ENCODE results near the gene DENND4C.
"Not testable (repeated sequence)": the region's sequence is repeated elsewhere in the genome, so short reads cannot be mapped to it uniquely, and the experiment has no call there.

Gene DENND4C

DNA sequence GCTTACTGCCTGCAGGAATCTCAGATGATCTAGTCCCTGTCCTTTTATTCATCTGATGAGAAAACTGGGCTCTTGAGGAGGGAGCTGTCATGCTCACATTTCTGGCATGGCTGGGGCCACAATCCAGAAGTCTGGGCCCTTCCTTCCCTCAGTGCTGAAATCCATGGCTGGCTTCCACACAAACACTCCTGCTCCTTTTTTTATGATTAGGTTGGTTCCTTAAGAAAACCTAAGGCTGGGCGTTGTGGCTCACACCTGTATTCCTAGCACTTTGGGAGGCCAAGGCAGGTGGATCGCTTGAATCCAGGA lies 179.7 kb downstream of the DENND4C start:
- no peak for DNase-seq (ENCODE audit: low spot score)

DNA sequence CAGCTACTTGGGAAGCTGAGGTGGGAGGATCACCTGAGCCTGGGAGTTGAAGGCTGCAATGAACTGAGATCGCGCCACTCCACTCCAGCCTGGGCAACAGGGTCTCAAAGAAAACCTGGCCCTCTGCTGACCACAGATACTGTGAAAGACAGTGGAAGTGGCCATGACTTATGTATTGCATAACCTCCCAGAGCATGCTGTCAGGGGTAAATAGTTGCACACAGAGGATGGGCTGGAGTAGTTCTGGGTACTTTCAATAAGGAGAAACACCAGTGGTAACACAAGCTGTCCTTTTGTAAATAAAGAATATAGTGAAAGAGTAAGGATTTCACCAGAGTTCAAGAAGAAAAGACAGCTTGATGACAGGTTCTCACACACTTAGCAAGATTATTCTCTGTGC lies 180.1 kb downstream of the DENND4C start:
- no peak for DNase-seq (ENCODE audit: low spot score)

DNA sequence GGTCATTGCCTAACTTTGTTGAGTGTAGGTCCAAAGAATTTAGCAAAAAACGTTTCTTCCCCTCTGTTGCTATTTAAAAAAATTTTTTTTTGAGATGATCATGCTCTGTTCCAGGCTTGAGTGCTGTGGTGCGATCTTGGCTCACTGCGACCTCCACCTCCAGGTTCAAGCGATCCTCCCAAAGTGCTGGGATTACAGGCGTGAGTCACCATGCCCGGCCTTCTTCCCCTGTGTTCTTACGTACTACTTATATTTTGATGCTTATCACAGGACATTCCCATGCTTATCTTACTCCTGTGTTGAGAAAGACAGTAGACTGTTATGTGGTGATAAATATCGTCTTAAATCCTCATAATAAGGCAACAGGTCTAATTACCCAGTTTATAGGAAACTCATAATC lies 180.8 kb downstream of the DENND4C start:
- DNase-seq (ENCODE audit: low spot score) = no peak

DNA sequence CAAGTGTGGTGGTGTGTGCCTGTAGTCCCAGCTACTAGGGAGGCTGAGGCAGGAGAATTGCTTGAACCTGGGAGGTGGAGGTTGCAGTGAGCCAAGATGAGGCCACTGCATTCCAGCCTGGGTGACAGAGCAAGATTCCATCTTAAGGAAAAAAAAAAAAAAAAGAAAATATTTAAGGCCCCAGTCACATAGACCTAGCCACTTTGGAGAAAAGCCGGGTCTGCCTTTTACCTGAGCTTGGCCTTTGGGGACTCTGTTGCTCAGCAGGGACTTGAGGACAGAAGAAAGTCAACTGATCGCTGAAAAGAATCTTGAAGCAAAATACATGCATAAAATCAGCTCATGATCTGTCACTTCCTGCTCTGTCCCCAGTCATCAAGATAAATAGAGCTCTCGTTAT lies 183.0 kb downstream of the DENND4C start:
- DNase-seq (ENCODE audit: low spot score) = not testable (repeated sequence)

DNA sequence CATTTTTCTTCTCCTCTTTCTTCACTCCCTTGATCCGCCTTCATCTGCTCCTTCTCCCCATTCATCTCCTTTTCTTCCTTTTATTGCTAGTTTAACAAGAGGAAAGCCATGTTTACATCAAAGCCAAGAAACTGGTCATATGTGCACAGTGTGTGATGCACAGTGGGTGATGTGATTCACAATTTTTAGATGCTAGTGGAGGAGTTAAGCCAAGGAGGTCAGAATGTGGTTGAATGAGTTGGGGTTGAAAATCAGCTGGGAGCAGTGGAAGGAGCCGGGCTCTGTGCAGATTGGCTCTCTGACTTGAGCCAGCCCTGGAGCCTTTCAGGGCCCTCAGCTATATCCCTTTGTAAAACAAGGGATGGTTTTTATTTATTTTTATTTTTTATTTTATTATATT lies 185.7 kb downstream of the DENND4C start:
- DNase-seq (ENCODE audit: low spot score) = no peak

DNA sequence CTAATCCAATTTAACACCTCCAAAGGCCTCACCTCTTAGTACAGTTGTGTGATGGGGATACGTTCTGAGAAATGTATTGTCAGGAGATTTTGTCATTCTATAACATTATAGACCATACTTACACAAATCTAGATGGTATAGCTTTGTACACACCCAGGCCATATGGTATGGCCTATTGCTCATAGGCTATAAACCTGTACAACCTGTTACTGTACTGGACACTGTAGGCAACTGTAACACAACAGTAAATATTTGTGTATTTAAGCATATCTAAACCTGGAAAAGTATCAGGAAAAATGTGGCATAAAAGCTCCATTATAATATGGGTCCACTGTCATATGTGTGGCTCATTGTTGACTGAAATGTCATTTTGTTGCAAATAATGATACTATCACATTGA lies 190.4 kb downstream of the DENND4C start:
- DNase-seq (ENCODE audit: low spot score) = no peak

All from SK-N-DZ (cell line).